OCI-LY3 (cell line): ENCODE results near the gene NES.

Experiments
- H2AFZ ChIP-seq: fragments of 200-600, 300-600 bp; shearing (Covaris generic); 2 replicates; pipeline ENCODE4 v1.6.0; 2014; ENCODE audit warnings: antibody characterized with exemption, low read depth, low read length
- H3K27ac ChIP-seq: fragments of 200-600, 300-600 bp; sonication (generic); 2 replicates; pipeline ENCODE4 v1.5.1; 2014; ENCODE audit warnings: mild to moderate bottlenecking, low read length, moderate library complexity, mixed read lengths
- H3K27me3 ChIP-seq: fragments of 200-600, 300-600 bp; sonication (generic); 2 replicates; pipeline ENCODE4 v1.6.1; 2014; ENCODE audit warnings: low read depth, low read length, mixed read lengths
- H3K36me3 ChIP-seq: fragments of 200-600, 300-600 bp; sonication (generic); replicated peaks from 2 replicates; pipeline ENCODE3; 2014; ENCODE audit warnings: low read depth, low read length, mixed read lengths
- H3K4me1 ChIP-seq: fragments of 300-600, 200-600 bp; sonication (generic); 2 replicates; pipeline ENCODE4 v1.6.1; 2014; ENCODE audit warnings: low read length, mixed read lengths
- H3K4me2 ChIP-seq: fragments of 200-600, 300-600 bp; sonication (generic); 2 replicates; pipeline ENCODE4 v1.6.1; 2014; ENCODE audit warnings: low read length, mixed read lengths
- H3K4me3 ChIP-seq: fragments of 300-600, 200-600 bp; sonication (generic); 2 replicates; pipeline ENCODE4 v1.5.1; 2014; ENCODE audit warnings: antibody characterized with exemption, mild to moderate bottlenecking, low read length, moderate library complexity
- H3K79me2 ChIP-seq: fragments of 300-600, 200-600 bp; shearing (Covaris generic); 2 replicates; pipeline ENCODE4 v1.6.1; 2014; ENCODE audit warnings: mild to moderate bottlenecking, low read length, mixed read lengths
- H3K9ac ChIP-seq: fragments of 300-600, 200-600 bp; shearing (Covaris generic); 2 replicates; pipeline ENCODE4 v1.6.0; 2014; ENCODE audit warnings: mild to moderate bottlenecking, low read length, moderate library complexity
- H3K9me3 ChIP-seq: fragments of 200-600, 300-600 bp; shearing (Covaris generic); 2 replicates; pipeline ENCODE4 v1.6.1; 2014; ENCODE audit warnings: low read length, mixed read lengths; ENCODE audit not compliant: insufficient read depth
- H4K20me1 ChIP-seq: fragments of 200-600, 300-600 bp; sonication (generic); 2 replicates; pipeline ENCODE4 v1.6.1; 2016; ENCODE audit warnings: low read length, mixed read lengths; ENCODE audit not compliant: insufficient read depth
- CTCF ChIP-seq: fragments of 200-600, 300-600 bp; sonication (generic); IDR thresholded peaks from 2 replicates; pipeline ENCODE4 v1.5.1; 2014; ENCODE audit warnings: antibody characterized with exemption, low read length, low read depth
- EZH2phosphoT487 ChIP-seq: fragments of 200-600 bp; shearing (Covaris generic); IDR thresholded peaks from 2 replicates; pipeline ENCODE4 v1.6.1; 2018; ENCODE audit warnings: antibody characterized with exemption, mixed run types, low read depth

NES gene

GRCh38 chr1:156721131-156721530 lies 43.9 kb upstream of the NES start:
- H3K36me3 ChIP-seq = peaks cover 49% of the 10 kb centered on the region
- no peak overlapping the region for H3K4me2 ChIP-seq
- H2AFZ ChIP-seq = no peak overlapping the region
- no peaks in the 10 kb centered on the region for H3K27me3 ChIP-seq
- H3K79me2 ChIP-seq = peaks cover 46% of the 10 kb centered on the region
- TF ChIP-seq EZH2phosphoT487 (no peak), CTCF (no peak)
- H3K4me1 ChIP-seq = peaks cover 10% of the 10 kb centered on the region
- H3K9ac ChIP-seq = no peak overlapping the region
- H4K20me1 ChIP-seq = peaks cover 32% of the 10 kb centered on the region
- no peak overlapping the region for H3K4me3 ChIP-seq
- no peak overlapping the region for H3K27ac ChIP-seq
- no peaks in the 10 kb centered on the region for H3K9me3 ChIP-seq

GRCh38 chr1:156717351-156717750 lies 40.1 kb upstream of the NES start:
- peaks cover 17% of the 10 kb centered on the region for H3K36me3 ChIP-seq
- H3K9ac ChIP-seq = no peak overlapping the region
- no peaks in the 10 kb centered on the region for H4K20me1 ChIP-seq
- TF ChIP-seq EZH2phosphoT487 (no peak), CTCF (no peak)
- no peaks in the 10 kb centered on the region for H3K4me1 ChIP-seq
- no peak overlapping the region for H2AFZ ChIP-seq
- no peaks in the 10 kb centered on the region for H3K9me3 ChIP-seq
- H3K27me3 ChIP-seq = no peaks in the 10 kb centered on the region
- H3K4me3 ChIP-seq = no peak overlapping the region
- no peak overlapping the region for H3K27ac ChIP-seq
- peaks cover 10% of the 10 kb centered on the region for H3K79me2 ChIP-seq
- no peak overlapping the region for H3K4me2 ChIP-seq

GRCh38 chr1:156714830-156715229 lies 37.6 kb upstream of the NES start:
- TF ChIP-seq CTCF (no peak), EZH2phosphoT487 (no peak)
- H3K9me3 ChIP-seq = no peaks in the 10 kb centered on the region
- H2AFZ ChIP-seq = no peak overlapping the region
- H3K36me3 ChIP-seq = peaks cover 4% of the 10 kb centered on the region
- H3K27ac ChIP-seq = no peak overlapping the region
- H3K9ac ChIP-seq = no peak overlapping the region
- H3K4me2 ChIP-seq = no peak overlapping the region
- H3K4me3 ChIP-seq = no peak overlapping the region
- H3K27me3 ChIP-seq = no peaks in the 10 kb centered on the region
- H3K4me1 ChIP-seq = no peaks in the 10 kb centered on the region
- no peaks in the 10 kb centered on the region for H3K79me2 ChIP-seq
- H4K20me1 ChIP-seq = no peaks in the 10 kb centered on the region

- no peaks in the 10 kb centered on the region for H3K79me2 ChIP-seq
- no peaks in the 10 kb centered on the region for H4K20me1 ChIP-seq
- no peaks in the 10 kb centered on the region for H3K36me3 ChIP-seq
- no peak overlapping the region for H3K9ac ChIP-seq
- TF ChIP-seq EZH2phosphoT487 (no peak), CTCF (no peak)
- no peaks in the 10 kb centered on the region for H3K4me1 ChIP-seq
- H3K9me3 ChIP-seq = no peaks in the 10 kb centered on the region
- H3K4me2 ChIP-seq = no peak overlapping the region
- no peak overlapping the region for H3K27ac ChIP-seq
- no peak overlapping the region for H3K4me3 ChIP-seq
- no peak overlapping the region for H2AFZ ChIP-seq
- no peaks in the 10 kb centered on the region for H3K27me3 ChIP-seq
Observed at GRCh38 chr1:156712626-156713025, 35.4 kb upstream of the NES start.
